ENCODE results near the gene PIEZO2.

DNA sequence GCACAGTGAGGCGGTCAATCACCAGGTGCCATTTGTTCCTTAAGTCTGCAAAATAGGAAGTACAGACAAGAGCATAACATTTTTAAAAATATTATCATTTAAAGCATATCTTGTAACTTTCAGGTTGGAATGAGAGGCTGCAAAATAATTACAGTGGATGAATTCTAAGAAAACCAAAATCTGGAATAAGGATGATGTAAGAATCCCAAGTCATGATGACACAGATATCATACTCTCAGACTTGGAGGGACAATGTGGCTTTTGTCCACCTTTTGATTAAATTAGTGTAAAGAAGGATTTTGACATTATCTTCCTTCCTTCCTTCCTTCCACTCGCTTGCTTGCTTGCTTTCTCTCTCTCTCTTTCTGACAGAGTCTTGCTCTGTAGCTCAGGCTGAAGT lies 379.1 kb downstream of the PIEZO2 start:
- TF ChIP-seq, protein P1, sequence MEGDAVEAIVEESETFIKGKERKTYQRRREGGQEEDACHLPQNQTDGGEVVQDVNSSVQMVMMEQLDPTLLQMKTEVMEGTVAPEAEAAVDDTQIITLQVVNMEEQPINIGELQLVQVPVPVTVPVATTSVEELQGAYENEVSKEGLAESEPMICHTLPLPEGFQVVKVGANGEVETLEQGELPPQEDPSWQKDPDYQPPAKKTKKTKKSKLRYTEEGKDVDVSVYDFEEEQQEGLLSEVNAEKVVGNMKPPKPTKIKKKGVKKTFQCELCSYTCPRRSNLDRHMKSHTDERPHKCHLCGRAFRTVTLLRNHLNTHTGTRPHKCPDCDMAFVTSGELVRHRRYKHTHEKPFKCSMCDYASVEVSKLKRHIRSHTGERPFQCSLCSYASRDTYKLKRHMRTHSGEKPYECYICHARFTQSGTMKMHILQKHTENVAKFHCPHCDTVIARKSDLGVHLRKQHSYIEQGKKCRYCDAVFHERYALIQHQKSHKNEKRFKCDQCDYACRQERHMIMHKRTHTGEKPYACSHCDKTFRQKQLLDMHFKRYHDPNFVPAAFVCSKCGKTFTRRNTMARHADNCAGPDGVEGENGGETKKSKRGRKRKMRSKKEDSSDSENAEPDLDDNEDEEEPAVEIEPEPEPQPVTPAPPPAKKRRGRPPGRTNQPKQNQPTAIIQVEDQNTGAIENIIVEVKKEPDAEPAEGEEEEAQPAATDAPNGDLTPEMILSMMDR (IDR thresholded peaks at IDR 0.05; ENCODE audit: low read length), result no peak
- no peak for TF ChIP-seq EZH2 (IDR thresholded peaks at IDR 0.05; ENCODE audit: borderline replicate concordance, low read length)

Measured in OCI-LY1 (cell line).